H1 (cell line): ENCODE results near the gene MORN5. TPM values are rescaled to one million over a fixed set of nuclear protein-coding genes. Genes with fewer than 3 reads are reported as not detected.

Source experiments
- HDAC2 ChIP-seq, 2 experiments: fragments of 300-600 bp in 1 of 2; sonication (generic) in 1 of 2; IDR thresholded peaks; 2 replicates each; pipeline ENCODE4 v1.6.1; 2011 to 2012; ENCODE audit warnings: low read depth in 2 of 2, low read length in 2 of 2, mild to moderate bottlenecking in 2 of 2, moderate library complexity in 2 of 2, borderline replicate concordance in 1 of 2, inconsistent platforms in 1 of 2
- SIRT6 ChIP-seq: IDR thresholded peaks from one replicate; pipeline ENCODE4 v1.7.1; 2012; ENCODE audit warnings: low read length, inconsistent platforms
- polyA plus RNA-seq, 7 experiments: library from polyadenylated mRNA; depleted of rRNA in 3 of 7; stranded (reverse) in 5 of 7; unstranded in 2 of 7; fragments of >200 nt in 5 of 7; fragments of 200-250 nt in 2 of 7; gene quantifications; 1 replicate in 5 of 7; 2 replicates in 1 of 7; 4 replicates in 1 of 7; pipeline versions ENCODE4 v1.2.1 to v1.2.3, GENCODE V29; 2011 to 2013; ENCODE audit warnings: missing spikeins in 2 of 7, mixed read lengths in 2 of 7
- total RNA-seq: library from RNA; stranded (reverse); fragmentation: NEBNext Ultra II Directional; extraction: Animal tissue kit (Norgen Biotek cat#: 25700); gene quantifications from 2 replicates; pipeline ENCODE4 v1.2.1, GENCODE V29; 2021
- TF ChIP-seq, protein P1 (sequence below), 3 experiments: IDR thresholded peaks; 1 replicate in 2 of 3; 2 replicates in 1 of 3; pipeline versions ENCODE4 v1.5.1 to v1.6.1; 2011; ENCODE audit warnings: low read length in 3 of 3, mild to moderate bottlenecking in 3 of 3, inconsistent platforms in 2 of 3, low read depth in 1 of 3, moderate library complexity in 1 of 3; ENCODE audit not compliant: insufficient read depth in 1 of 3; ENCODE audit errors: control extremely low read depth in 1 of 3

Gene MORN5
- total and polyA plus RNA-seq, 2 of the 8 experiments (the other 6 are each of a cell fraction or from before 2014, with no cell fraction given) = not detected

DNA sequence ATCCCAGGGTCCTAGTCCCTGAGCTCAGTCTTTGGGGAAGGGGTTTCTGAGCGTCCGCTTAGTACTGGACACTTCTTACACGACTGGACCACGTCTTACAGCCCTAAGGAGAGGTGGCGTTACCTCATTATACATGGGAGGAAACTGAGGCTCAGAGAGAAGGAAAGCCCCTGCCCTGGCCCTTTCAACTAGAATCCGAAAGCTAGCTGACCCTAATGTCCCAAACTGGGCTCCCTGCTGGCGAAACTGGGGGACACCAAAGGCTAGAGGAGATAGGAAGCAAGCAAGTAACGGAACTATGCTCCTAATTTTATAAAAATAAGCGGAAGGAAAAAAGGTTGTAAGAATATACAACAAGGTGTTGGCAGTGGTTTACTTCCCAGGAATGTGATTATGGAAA, 54.8 kb downstream of the MORN5 start (continued):
- TF ChIP-seq, protein P1, sequence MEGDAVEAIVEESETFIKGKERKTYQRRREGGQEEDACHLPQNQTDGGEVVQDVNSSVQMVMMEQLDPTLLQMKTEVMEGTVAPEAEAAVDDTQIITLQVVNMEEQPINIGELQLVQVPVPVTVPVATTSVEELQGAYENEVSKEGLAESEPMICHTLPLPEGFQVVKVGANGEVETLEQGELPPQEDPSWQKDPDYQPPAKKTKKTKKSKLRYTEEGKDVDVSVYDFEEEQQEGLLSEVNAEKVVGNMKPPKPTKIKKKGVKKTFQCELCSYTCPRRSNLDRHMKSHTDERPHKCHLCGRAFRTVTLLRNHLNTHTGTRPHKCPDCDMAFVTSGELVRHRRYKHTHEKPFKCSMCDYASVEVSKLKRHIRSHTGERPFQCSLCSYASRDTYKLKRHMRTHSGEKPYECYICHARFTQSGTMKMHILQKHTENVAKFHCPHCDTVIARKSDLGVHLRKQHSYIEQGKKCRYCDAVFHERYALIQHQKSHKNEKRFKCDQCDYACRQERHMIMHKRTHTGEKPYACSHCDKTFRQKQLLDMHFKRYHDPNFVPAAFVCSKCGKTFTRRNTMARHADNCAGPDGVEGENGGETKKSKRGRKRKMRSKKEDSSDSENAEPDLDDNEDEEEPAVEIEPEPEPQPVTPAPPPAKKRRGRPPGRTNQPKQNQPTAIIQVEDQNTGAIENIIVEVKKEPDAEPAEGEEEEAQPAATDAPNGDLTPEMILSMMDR (IDR thresholded peaks at IDR 0.05; ENCODE audit: control extremely low read depth in 1 of 3, insufficient read depth in 1 of 3, low read depth in 1 of 3, low read length in 3 of 3) = no peak
- TF ChIP-seq HDAC2 (IDR thresholded peaks at IDR 0.05; ENCODE audit: borderline replicate concordance in 1 of 2, low read depth in 2 of 2, low read length in 2 of 2) = 0 out of 4 replicates have a peak, but pooled peaks of 1 of the 2 experiments have one; percentile 20
- no peak for TF ChIP-seq SIRT6
